HFFc6 (cell line): Measurements from ENCODE around the gene OLIG1. TPM values are rescaled to one million over a fixed set of nuclear protein-coding genes. Genes with fewer than 3 reads are reported as not detected.
A peak's percentile ranks its signal among the peaks of the same experiment; 100 is the strongest.

ENCODE experiments used
- DNase-seq: peaks from one replicate; pipeline ENCODE4 v3.0.0-alpha.2; 2018
- H3K27ac Mint-ChIP-seq: 2 replicates; pipeline ENCODE4 v1.8.0; 2020; ENCODE audit warnings: mild to moderate bottlenecking, mixed read lengths
- H3K27me3 Mint-ChIP-seq: 2 replicates; pipeline ENCODE4 v1.8.0; 2021; ENCODE audit warnings: mild to moderate bottlenecking, moderate library complexity, mixed read lengths; ENCODE audit not compliant: insufficient read depth
- H3K36me3 Mint-ChIP-seq: 2 replicates; pipeline ENCODE4 v1.8.0; 2021; ENCODE audit warnings: low read depth, mixed read lengths
- H3K4me1 Mint-ChIP-seq: 2 replicates; pipeline ENCODE4 v1.8.0; 2020; ENCODE audit warnings: low read depth, mixed read lengths
- H3K4me3 Mint-ChIP-seq: 2 replicates; pipeline ENCODE4 v1.8.0; 2020; ENCODE audit warnings: mild to moderate bottlenecking, moderate library complexity, mixed read lengths
- H3K9me3 Mint-ChIP-seq: 2 replicates; pipeline ENCODE4 v1.8.0; 2020; ENCODE audit warnings: mild to moderate bottlenecking, mixed read lengths
- total RNA-seq, 6 experiments: library from RNA; stranded (reverse); fragmentation: NEBNext Ultra II Directional; extraction: Animal tissue kit (Norgen Biotek cat#: 25700); gene quantifications; 2 replicates in 1 of 6; 3 replicates in 5 of 6; pipeline ENCODE4 v1.2.3, GENCODE V29; 2021
- TF ChIP-seq, protein P1 (sequence below): fragments of 200-600 bp; sonication (generic); IDR thresholded peaks from 2 replicates; pipeline ENCODE4 v1.5.0; 2021; ENCODE audit warnings: antibody characterized with exemption, mild to moderate bottlenecking

Gene OLIG1
- total RNA-seq, 6 experiments from 2014 or later: not detected

DNA sequence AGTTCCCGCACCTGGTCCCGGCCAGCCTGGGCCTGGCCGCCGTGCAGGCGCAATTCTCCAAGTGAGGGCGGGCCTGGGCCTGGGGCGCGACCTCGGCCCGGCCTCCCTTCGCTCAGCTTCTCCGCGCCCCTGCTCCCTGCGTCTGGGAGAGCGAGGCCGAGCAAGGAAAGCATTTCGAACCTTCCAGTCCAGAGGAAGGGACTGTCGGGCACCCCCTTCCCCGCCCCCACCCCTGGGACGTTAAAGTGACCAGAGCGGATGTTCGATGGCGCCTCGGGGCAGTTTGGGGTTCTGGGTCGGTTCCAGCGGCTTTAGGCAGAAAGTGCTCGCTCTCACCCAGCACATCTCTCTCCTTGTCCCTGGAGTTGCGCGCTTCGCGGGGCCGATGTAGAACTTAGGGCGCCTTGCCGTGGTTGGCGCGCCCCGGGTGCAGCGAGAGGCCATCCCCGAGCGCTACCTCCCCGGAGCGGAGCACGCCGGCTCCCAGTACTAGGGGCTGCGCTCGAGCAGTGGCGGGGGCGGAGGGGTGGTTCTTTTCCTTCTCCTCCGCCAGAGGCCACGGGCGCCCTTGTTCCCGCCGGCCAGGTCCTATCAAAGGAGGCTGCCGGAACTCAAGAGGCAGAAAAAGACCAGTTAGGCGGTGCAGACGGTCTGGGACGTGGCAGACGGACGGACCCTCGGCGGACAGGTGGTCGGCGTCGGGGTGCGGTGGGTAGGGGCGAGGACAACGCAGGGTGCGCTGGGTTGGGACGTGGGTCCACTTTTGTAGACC lies 1.2 kb downstream of the OLIG1 start:
- Mint-ChIP-seq H3K36me3 (peaks cover 7% of the 10 kb centered on the region), H3K4me1 (peaks cover 10% of the 10 kb centered on the region), H3K4me3 (peak overlapping the region; percentile 52; the same call in 1 of the 2 replicates), H3K9me3 (peaks cover 8% of the 10 kb centered on the region), H3K27ac (no peak overlapping the region), H3K27me3 (peaks cover 66% of the 10 kb centered on the region)
- DNase-seq: no peak
- TF ChIP-seq, protein P1, sequence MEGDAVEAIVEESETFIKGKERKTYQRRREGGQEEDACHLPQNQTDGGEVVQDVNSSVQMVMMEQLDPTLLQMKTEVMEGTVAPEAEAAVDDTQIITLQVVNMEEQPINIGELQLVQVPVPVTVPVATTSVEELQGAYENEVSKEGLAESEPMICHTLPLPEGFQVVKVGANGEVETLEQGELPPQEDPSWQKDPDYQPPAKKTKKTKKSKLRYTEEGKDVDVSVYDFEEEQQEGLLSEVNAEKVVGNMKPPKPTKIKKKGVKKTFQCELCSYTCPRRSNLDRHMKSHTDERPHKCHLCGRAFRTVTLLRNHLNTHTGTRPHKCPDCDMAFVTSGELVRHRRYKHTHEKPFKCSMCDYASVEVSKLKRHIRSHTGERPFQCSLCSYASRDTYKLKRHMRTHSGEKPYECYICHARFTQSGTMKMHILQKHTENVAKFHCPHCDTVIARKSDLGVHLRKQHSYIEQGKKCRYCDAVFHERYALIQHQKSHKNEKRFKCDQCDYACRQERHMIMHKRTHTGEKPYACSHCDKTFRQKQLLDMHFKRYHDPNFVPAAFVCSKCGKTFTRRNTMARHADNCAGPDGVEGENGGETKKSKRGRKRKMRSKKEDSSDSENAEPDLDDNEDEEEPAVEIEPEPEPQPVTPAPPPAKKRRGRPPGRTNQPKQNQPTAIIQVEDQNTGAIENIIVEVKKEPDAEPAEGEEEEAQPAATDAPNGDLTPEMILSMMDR: no peak

DNA sequence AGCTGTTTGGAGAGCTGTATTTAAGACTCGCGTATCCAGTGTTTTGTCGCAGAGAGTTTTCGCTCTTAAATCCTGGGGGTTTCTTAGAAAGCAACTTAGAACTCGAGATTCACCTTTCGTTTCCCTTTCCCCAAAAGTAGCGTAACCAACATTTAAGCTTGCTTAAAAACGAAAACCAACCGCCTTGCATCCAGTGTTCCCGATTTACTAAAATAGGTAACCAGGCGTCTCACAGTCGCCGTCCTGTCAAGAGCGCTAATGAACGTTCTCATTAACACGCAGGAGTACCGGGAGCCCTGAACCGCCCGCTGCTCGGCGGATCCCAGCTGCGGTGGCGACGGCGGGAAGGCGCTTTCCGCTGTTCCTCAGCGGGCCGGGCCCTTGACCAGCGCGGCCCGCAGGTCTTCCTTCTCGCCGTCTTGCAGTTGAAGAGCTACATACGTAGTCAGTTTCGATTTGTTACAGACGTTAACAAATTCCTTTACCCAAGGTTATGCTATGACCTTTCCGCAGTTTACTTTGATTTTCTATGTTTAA lies 1.9 kb downstream of the OLIG1 start:
- TF ChIP-seq, protein P1: no peak
- H3K9me3 Mint-ChIP-seq: peaks cover 8% of the 10 kb centered on the region
- peaks cover 10% of the 10 kb centered on the region for H3K4me1 Mint-ChIP-seq
- H3K27me3 Mint-ChIP-seq: peaks cover 66% of the 10 kb centered on the region
- peak overlapping the region; percentile 61 for H3K4me3 Mint-ChIP-seq
- no peak overlapping the region for H3K27ac Mint-ChIP-seq
- peaks cover 7% of the 10 kb centered on the region for H3K36me3 Mint-ChIP-seq
- no peak for DNase-seq

DNA sequence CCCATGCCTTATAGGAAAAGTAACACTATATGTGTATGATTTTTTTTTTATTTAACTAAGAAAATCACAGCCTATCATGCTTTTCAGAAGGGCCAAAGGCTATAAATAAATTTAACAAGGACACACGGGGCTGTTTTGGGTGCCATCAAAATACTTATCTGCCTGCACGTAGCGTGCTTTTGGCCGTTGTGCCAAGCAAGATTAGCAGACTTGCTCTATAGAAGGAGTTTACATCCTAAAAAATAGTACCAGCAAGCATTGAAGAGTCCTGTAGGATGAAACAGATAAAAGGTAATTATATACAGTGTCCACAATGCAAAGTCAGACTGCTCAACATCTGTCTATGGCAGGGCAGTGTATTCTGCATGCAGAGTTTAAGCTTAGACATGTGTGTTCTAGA lies 3.7 kb downstream of the OLIG1 start:
- Mint-ChIP-seq H3K36me3 (peaks cover 7% of the 10 kb centered on the region), H3K4me1 (peaks cover 11% of the 10 kb centered on the region), H3K4me3 (no peak overlapping the region), H3K27me3 (peaks cover 69% of the 10 kb centered on the region), H3K9me3 (peaks cover 8% of the 10 kb centered on the region), H3K27ac (no peak overlapping the region)
- no peak for DNase-seq
- TF ChIP-seq, protein P1: no peak

DNA sequence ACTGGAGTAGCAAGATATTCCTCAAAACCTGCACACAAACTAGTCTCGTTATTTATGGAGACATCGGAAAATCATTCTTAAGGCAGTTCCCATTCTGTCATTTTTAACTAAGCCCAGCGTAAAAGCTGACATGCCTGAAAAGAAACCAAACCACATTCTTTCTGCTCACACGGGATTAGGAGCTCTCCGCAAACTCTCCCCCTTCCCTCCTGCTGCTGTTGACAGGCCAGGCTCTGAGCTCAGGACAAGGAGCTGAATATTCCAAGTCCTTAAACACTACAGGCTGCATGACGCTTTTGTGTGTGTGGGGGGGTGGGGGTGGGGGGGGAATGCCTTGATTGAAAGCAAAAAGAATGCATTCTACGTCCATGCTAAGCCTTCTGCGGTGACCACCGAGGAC lies 5.2 kb downstream of the OLIG1 start:
- H3K36me3 Mint-ChIP-seq: no peaks in the 10 kb centered on the region
- no peak overlapping the region for H3K4me3 Mint-ChIP-seq
- no peak overlapping the region for H3K27ac Mint-ChIP-seq

GRCh38 chr21:33075596-33076195 lies 5.8 kb downstream of the OLIG1 start:
- Mint-ChIP-seq H3K36me3 (no peaks in the 10 kb centered on the region), H3K27ac (no peak overlapping the region), H3K9me3 (no peaks in the 10 kb centered on the region), H3K4me3 (no peak overlapping the region), H3K27me3 (peaks cover 62% of the 10 kb centered on the region), H3K4me1 (peaks cover 19% of the 10 kb centered on the region)
- TF ChIP-seq, protein P1: no peak
- no peak for DNase-seq

More for the DNA sequence above, 5.2 kb downstream of the OLIG1 start:
- H3K27me3 Mint-ChIP-seq: peaks cover 60% of the 10 kb centered on the region
- H3K4me1 Mint-ChIP-seq: peaks cover 19% of the 10 kb centered on the region
- TF ChIP-seq, protein P1: no peak
- no peak for DNase-seq
- no peaks in the 10 kb centered on the region for H3K9me3 Mint-ChIP-seq
